K562 treated with DMSO at 1 percent for 48 hours (cell line): ENCODE results near the gene CACNA1S. TPM values are rescaled to one million over a fixed set of nuclear protein-coding genes. Genes with fewer than 3 reads are reported as not detected.

Experiments
- total RNA-seq: library from RNA; unstranded; fragments of 300-600 nt; gene quantifications from 2 replicates; pipeline ENCODE4 v1.2.3, GENCODE V29; 2022; ENCODE audit warnings: low replicate concordance; ENCODE audit errors: extremely low read depth

The CACNA1S gene
- total RNA-seq = not detected in 2 replicates

DNA sequence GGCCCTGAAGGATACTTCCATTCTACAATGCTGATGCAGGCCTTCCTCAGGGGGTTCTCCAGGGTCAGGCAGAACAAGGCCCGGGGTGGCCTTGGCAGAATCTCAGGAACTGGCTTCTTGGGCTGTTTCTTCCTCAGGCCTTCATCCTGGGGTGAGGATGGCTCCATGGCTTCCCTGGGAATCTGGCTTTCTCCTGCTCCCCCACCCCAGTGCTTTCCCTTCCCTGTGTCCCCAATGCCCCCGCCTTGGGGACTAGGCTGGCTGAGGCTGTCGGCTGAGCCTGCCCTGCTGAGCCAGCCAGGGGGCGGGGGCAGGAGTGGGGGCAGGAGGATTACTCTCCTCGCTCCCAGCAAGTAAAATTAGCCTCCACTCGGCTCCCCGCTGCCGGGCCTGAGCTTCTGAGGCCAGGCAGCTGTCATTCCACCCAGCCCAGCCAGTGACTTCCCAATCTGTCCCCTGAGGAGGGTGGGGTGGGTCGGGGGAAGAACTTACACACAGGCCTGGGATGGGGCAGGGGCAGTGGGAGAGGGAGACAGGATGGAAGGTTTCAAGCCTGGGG is at the start of gene CACNA1S:
TSS of gene CACNA1S (minus strand) at position 254 of the 559 bp plus-strand sequence. CDS start at position 167, 87 bp downstream.

GRCh38 chr1:201154389-201155165 is 42.4 kb upstream of the CACNA1S start, which contains the start of gene TMEM9:
TSS of gene TMEM9 (minus strand) at chr1:201154474. CDS start at chr1:201153923, 551 bp downstream.

DNA sequence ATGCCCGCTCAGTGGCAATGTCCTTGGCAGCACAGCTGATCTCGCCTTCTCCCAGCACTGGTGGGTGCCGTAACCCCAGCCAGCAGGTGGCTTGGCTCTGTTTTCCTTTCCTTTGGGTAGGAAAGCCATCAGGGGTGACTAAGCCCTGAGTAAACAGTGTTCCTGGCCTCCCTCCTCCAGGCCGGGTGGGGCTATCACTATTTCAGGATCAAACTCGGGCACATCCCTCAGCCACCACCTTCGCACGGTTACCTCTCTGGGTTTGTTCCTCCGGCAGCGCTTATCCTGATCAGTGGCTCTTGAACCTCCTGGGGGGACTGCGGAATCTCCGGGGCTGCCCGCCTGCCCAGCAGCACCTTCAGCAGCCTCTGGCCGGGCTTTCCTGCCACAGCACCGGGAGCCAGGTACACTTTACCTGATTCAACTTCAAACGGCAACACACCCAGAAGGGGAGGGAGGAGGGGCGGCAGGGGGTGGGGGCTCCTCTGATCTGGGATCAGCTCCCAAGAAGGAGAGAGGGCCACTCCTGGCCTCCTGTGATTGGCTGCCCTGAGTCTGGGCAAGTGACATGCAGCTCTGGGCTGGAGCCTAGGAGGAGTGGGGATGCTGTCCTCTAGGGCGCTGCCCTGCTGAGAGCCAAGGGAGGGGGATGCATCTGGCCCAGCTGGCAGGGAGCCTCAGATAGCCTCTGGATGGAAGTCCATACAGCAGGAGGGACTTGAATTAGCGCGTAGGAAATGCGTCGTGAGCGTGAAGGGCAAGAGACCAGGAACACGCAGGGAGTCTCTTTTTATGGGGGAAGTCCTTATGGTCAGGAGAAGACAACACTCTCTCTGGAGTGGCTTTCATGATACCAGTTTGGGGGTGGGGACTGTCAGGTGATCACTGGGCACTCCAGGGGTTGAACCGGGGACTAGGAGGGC is 14.9 kb upstream of the CACNA1S start, which contains the start of gene ASCL5:
TSS of gene ASCL5 (minus strand) at position 353 of the 923 bp plus-strand sequence. CDS start 11,812 bp downstream, outside the sequence.

DNA sequence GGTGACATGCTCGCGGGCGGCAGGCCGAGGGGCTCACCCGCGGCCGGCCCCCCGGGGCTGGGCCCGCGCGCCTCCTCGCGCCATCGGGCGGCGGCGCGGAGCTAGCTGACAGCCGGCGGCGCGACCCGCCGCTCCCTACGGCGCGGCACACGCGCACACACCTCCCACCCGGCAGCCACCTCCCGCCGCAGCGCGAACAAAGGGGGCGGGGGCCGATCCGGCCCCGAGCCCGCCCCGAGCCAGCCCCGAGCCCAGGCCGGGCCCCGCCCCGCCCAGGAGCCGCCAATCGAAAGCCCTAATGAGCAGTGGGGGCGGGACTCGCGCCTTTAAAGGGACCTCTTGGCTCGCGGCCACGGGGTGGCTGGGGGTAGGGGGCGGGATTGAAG is 88.7 kb downstream of the CACNA1S start, which contains the start of gene KIF21B:
TSS of gene KIF21B (minus strand) at position 198 of the 386 bp plus-strand sequence. CDS start 331 bp downstream, outside the sequence.

Other genes starting within 250 kb of the CACNA1S start
- gene GPR25, start 239.4 kb downstream of the CACNA1S start, total RNA-seq = not detected in 2 replicates
- not detected in 2 replicates for gene INAVA, start 217.5 kb downstream of the CACNA1S start, total RNA-seq
- gene KIF21B, start 88.7 kb downstream of the CACNA1S start, total RNA-seq = not detected in 2 replicates
- not detected in 2 replicates for gene ASCL5, start 14.8 kb upstream of the CACNA1S start, total RNA-seq
- gene TMEM9, start 42.0 kb upstream of the CACNA1S start, total RNA-seq = not detected in 2 replicates
- not detected in 2 replicates for gene IGFN1, start 78.4 kb upstream of the CACNA1S start, total RNA-seq
- gene PKP1, start 171.1 kb upstream of the CACNA1S start, total RNA-seq = not detected in 2 replicates